ENCODE results near the gene SHROOM4. TPM values are rescaled to one million over a fixed set of nuclear protein-coding genes. Genes with fewer than 3 reads are reported as not detected.

The SHROOM4 gene
- total RNA-seq, 2 experiments from 2014 or later: not detected

- no peaks in the 10 kb centered on the region for H3K4me1 Mint-ChIP-seq (ENCODE audit: low read depth)
- no peak for DNase-seq
- ATAC-seq (ENCODE audit: poor library complexity): no peak
- TF ChIP-seq CTCF (IDR thresholded peaks at IDR 0.05): no peak
- H3K27ac Mint-ChIP-seq: no peak overlapping the region
- Histone ChIP-seq H3K4me1 (ENCODE audit: insufficient read depth, low read length) (no peaks in the 10 kb centered on the region), H3K27me3 (ENCODE audit: control insufficient read depth in 1 of 2, insufficient read depth in 2 of 2, low read length in 2 of 2) (no peaks in the 10 kb centered on the region), H3K27ac (ENCODE audit: low read depth in 1 of 2, low read length in 2 of 2) (no peak overlapping the region), H3K4me3 (ENCODE audit: low read length) (no peak overlapping the region), H3K36me3 (ENCODE audit: insufficient read depth, low read length) (no peaks in the 10 kb centered on the region), H3K9me3 (ENCODE audit: control insufficient read depth in 1 of 2, insufficient read depth in 1 of 2, low read length in 2 of 2) (no peaks in the 10 kb centered on the region)
- CTCF ChIA-PET: no interaction called here
- no peak overlapping the region for H3K4me3 Mint-ChIP-seq
- H3K9me3 Mint-ChIP-seq: no peaks in the 10 kb centered on the region
- peaks cover 8% of the 10 kb centered on the region for H3K27me3 Mint-ChIP-seq
- no peaks in the 10 kb centered on the region for H3K36me3 Mint-ChIP-seq (ENCODE audit: low read depth)
- intact Hi-C loops (cut with DNase I, micrococcal nuclease): no loop called here
- POLR2A ChIA-PET: no interaction called here
Measured at GRCh38 chrX:50609796-50610195, 204.2 kb downstream of the SHROOM4 start.

- H3K4me3 Mint-ChIP-seq: no peak overlapping the region
- Histone ChIP-seq H3K36me3 (ENCODE audit: insufficient read depth, low read length) (no peaks in the 10 kb centered on the region), H3K4me1 (ENCODE audit: insufficient read depth, low read length) (no peaks in the 10 kb centered on the region), H3K4me3 (ENCODE audit: low read length) (no peak overlapping the region), H3K27ac (ENCODE audit: low read depth in 1 of 2, low read length in 2 of 2) (no peak overlapping the region), H3K27me3 (ENCODE audit: control insufficient read depth in 1 of 2, insufficient read depth in 2 of 2, low read length in 2 of 2) (no peaks in the 10 kb centered on the region), H3K9me3 (ENCODE audit: control insufficient read depth in 1 of 2, insufficient read depth in 1 of 2, low read length in 2 of 2) (no peaks in the 10 kb centered on the region)
- H3K36me3 Mint-ChIP-seq (ENCODE audit: low read depth): no peaks in the 10 kb centered on the region
- H3K27ac Mint-ChIP-seq: no peak overlapping the region
- POLR2A ChIA-PET: no interaction called here
- no peaks in the 10 kb centered on the region for H3K9me3 Mint-ChIP-seq
- H3K4me1 Mint-ChIP-seq (ENCODE audit: low read depth): no peaks in the 10 kb centered on the region
- no peak for TF ChIP-seq CTCF (IDR thresholded peaks at IDR 0.05)
- peaks cover 5% of the 10 kb centered on the region for H3K27me3 Mint-ChIP-seq
- CTCF ChIA-PET: no interaction called here
- no peak for ATAC-seq (ENCODE audit: poor library complexity)
- DNase-seq: no peak
- intact Hi-C loops (cut with DNase I, micrococcal nuclease): no loop called here
Measured at GRCh38 chrX:50606300-50606950, 207.6 kb downstream of the SHROOM4 start.

- ChIA-PET POLR2A (no interaction called here), CTCF (no interaction called here)
- Histone ChIP-seq H3K4me3 (ENCODE audit: low read length) (no peak overlapping the region), H3K9me3 (ENCODE audit: control insufficient read depth in 1 of 2, insufficient read depth in 1 of 2, low read length in 2 of 2) (no peaks in the 10 kb centered on the region), H3K27me3 (ENCODE audit: control insufficient read depth in 1 of 2, insufficient read depth in 2 of 2, low read length in 2 of 2) (no peaks in the 10 kb centered on the region), H3K27ac (ENCODE audit: low read depth in 1 of 2, low read length in 2 of 2) (no peak overlapping the region), H3K36me3 (ENCODE audit: insufficient read depth, low read length) (no peaks in the 10 kb centered on the region), H3K4me1 (ENCODE audit: insufficient read depth, low read length) (no peaks in the 10 kb centered on the region)
- DNase-seq (no peak), ATAC-seq (ENCODE audit: poor library complexity) (no peak)
- Mint-ChIP-seq H3K27me3 (no peaks in the 10 kb centered on the region), H3K4me3 (no peak overlapping the region), H3K36me3 (ENCODE audit: low read depth) (no peaks in the 10 kb centered on the region), H3K4me1 (ENCODE audit: low read depth) (no peaks in the 10 kb centered on the region), H3K27ac (no peak overlapping the region), H3K9me3 (no peaks in the 10 kb centered on the region)
- TF ChIP-seq CTCF (IDR thresholded peaks at IDR 0.05): no peak
- intact Hi-C loops (cut with DNase I, micrococcal nuclease): no loop called here
Measured at GRCh38 chrX:50596056-50596455, 217.9 kb downstream of the SHROOM4 start.

All from CD4-positive, alpha-beta T cell (primary cell).